ENCODE results near the gene CPA5. TPM values are rescaled to one million over a fixed set of nuclear protein-coding genes. Genes with fewer than 3 reads are reported as not detected.

CPA5 gene, protein sequence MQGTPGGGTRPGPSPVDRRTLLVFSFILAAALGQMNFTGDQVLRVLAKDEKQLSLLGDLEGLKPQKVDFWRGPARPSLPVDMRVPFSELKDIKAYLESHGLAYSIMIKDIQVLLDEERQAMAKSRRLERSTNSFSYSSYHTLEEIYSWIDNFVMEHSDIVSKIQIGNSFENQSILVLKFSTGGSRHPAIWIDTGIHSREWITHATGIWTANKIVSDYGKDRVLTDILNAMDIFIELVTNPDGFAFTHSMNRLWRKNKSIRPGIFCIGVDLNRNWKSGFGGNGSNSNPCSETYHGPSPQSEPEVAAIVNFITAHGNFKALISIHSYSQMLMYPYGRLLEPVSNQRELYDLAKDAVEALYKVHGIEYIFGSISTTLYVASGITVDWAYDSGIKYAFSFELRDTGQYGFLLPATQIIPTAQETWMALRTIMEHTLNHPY
- 0.25 TPM for polyA plus RNA-seq (2013)

DNA sequence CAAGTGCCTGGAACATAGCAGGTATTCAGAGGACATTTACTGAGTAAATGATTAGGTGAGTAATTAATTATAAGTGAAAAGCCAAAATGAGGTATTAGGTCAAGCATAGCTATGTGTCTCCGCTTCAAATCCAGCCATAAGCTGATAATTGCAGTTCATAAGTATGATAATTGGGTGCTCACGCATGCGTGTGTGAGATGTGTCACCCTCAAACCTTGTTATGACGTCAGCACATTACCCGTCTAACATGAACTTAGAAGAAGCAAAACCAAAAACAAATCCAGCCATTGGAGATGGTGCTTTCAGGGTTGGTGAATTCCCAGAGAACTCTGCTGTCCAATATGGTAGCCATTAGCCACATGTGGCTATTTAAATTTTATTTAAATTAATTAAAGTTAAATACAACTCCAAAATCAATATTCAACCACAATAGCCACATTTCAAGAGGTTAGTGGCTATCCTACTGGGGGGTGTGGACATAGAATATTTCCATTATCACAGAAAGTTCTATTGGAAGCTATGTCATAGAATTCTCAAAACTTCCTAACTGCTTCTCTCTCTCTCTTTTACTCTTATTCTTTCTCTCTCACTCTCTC is at the start of gene CPA5:
Gene CPA5, plus strand, starts transcription at position 546 of the 596 bp plus-strand sequence. CDS start 1,670 bp downstream, outside the sequence.
- Histone ChIP-seq H3K36me3 (ENCODE audit: control insufficient read depth in 4 of 4, insufficient read depth in 4 of 4, low read length in 3 of 4) (no peaks in the 10 kb centered on the region), H3K4me1 (ENCODE audit: control extremely low read depth in 1 of 4, control insufficient read depth in 4 of 4, insufficient read depth in 4 of 4, low read length in 3 of 4) (no peaks in the 10 kb centered on the region), H3K4me3 (ENCODE audit: control insufficient read depth in 1 of 7, extremely low read depth in 1 of 7, insufficient read depth in 4 of 7, low read depth in 2 of 7, low read length in 6 of 7) (no peak within 1 kb of the TSS), H3K27me3 (replicated peaks in 2 of 5; ENCODE audit: control insufficient read depth in 4 of 5, insufficient read depth in 5 of 5, low read length in 4 of 5) (no peaks in the 10 kb centered on the region), H3K9me3 (ENCODE audit: control extremely low read depth in 1 of 5, control insufficient read depth in 4 of 5, insufficient read depth in 2 of 5, low read depth in 1 of 5, low read length in 4 of 5) (peaks cover 0 to 2% (median 0%) of the 10 kb centered on the region in 5 experiments), H3K27ac (ENCODE audit: insufficient read depth in 1 of 2, low read depth in 1 of 2, low read length in 2 of 2, poor library complexity in 1 of 2, severe bottlenecking in 2 of 2) (no peak within 1 kb of the TSS)
- WGBS (ENCODE audit: insufficient coverage): 100% methylated on average over 3 of the region's 5 CpGs
- POLR2A ChIA-PET: no interaction called here
- CTCF ChIA-PET: no interaction called here
- no peak for DNase-seq

GRCh38 chr7:130296221-130296951 is 48.2 kb upstream of the CPA5 start:
- H3K9me3 ChIP-seq (ENCODE audit: control extremely low read depth in 1 of 5, control insufficient read depth in 4 of 5, insufficient read depth in 2 of 5, low read depth in 1 of 5, low read length in 4 of 5): no peaks in the 10 kb centered on the region
- no peak for DNase-seq
- ChIA-PET CTCF (interaction anchor here (0.6 to 1.4 kb wide), 2 partner anchors 10 to 21 kb away, joined by 3 read pairs; no protein-coding TSS in a partner anchor), POLR2A (no interaction called here)
- no peaks in the 10 kb centered on the region for H3K4me1 ChIP-seq (ENCODE audit: control extremely low read depth in 1 of 4, control insufficient read depth in 4 of 4, insufficient read depth in 4 of 4, low read length in 3 of 4)
- H3K27me3 ChIP-seq (replicated peaks in 2 of 5; ENCODE audit: control insufficient read depth in 4 of 5, insufficient read depth in 5 of 5, low read length in 4 of 5): no peaks in the 10 kb centered on the region
- no peak overlapping the region for H3K27ac ChIP-seq (ENCODE audit: insufficient read depth in 1 of 2, low read depth in 1 of 2, low read length in 2 of 2, poor library complexity in 1 of 2, severe bottlenecking in 2 of 2)
- H3K36me3 ChIP-seq (ENCODE audit: control insufficient read depth in 4 of 4, insufficient read depth in 4 of 4, low read length in 3 of 4): no peaks in the 10 kb centered on the region
- 96% methylated on average over 5 of the region's 13 CpGs for WGBS (ENCODE audit: insufficient coverage)
- H3K4me3 ChIP-seq (ENCODE audit: control insufficient read depth in 1 of 7, extremely low read depth in 1 of 7, insufficient read depth in 4 of 7, low read depth in 2 of 7, low read length in 6 of 7): no peak overlapping the region

DNA sequence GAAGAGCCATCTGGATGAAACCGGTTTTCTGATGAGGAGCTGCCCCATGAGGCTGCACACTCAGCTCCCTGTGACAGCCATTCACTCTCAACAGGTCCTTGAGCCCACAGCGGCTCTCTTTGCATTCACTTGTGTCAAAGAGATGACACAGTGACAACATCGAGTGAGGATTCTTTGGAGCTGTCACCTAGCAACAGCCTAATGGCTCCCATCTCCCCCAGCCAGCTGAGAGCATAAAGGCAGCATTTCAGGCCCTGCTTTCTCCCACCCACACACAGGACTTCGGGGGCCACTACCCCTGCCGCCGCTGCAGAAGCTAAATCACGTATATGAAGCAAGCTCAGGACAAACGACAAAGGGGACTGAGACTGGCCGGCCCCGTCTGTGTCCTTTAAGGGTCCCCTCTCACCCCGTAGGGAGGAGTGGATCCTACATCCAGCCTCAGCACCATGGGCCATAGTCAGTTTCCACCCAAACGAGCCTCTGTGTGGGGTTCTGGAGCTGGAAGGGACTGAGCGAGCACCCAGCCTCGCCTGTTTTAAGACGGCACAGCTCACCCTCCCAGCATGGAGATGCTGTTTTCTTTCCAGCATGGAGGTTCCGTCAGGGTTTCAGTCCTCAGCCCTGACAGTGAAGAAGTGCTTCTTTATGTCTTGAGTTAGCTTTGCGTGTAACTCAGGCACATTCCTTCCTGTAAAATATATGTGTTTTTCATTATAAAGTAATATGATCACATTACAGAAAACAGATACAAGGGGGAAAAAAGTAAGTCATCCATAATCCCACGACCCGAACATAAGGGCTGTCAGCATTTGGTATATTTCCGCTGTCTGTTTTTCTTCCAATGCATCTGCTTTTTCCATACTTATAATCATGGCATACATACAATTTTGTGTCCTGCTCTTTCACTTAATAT is 46.7 kb upstream of the CPA5 start:
- CTCF ChIA-PET: no interaction called here
- Histone ChIP-seq H3K27me3 (replicated peaks in 2 of 5; ENCODE audit: control insufficient read depth in 4 of 5, insufficient read depth in 5 of 5, low read length in 4 of 5) (no peaks in the 10 kb centered on the region), H3K36me3 (ENCODE audit: control insufficient read depth in 4 of 4, insufficient read depth in 4 of 4, low read length in 3 of 4) (no peaks in the 10 kb centered on the region), H3K9me3 (ENCODE audit: control extremely low read depth in 1 of 5, control insufficient read depth in 4 of 5, insufficient read depth in 2 of 5, low read depth in 1 of 5, low read length in 4 of 5) (no peaks in the 10 kb centered on the region), H3K4me1 (ENCODE audit: control extremely low read depth in 1 of 4, control insufficient read depth in 4 of 4, insufficient read depth in 4 of 4, low read length in 3 of 4) (peaks cover 0 to 4% (median 2%) of the 10 kb centered on the region in 4 experiments), H3K27ac (ENCODE audit: insufficient read depth in 1 of 2, low read depth in 1 of 2, low read length in 2 of 2, poor library complexity in 1 of 2, severe bottlenecking in 2 of 2) (no peak overlapping the region), H3K4me3 (ENCODE audit: control insufficient read depth in 1 of 7, extremely low read depth in 1 of 7, insufficient read depth in 4 of 7, low read depth in 2 of 7, low read length in 6 of 7) (no peak overlapping the region)
- POLR2A ChIA-PET: no interaction called here
- no peak for DNase-seq
- 97% methylated on average over 17 of the region's 20 CpGs for WGBS (ENCODE audit: insufficient coverage)

DNA sequence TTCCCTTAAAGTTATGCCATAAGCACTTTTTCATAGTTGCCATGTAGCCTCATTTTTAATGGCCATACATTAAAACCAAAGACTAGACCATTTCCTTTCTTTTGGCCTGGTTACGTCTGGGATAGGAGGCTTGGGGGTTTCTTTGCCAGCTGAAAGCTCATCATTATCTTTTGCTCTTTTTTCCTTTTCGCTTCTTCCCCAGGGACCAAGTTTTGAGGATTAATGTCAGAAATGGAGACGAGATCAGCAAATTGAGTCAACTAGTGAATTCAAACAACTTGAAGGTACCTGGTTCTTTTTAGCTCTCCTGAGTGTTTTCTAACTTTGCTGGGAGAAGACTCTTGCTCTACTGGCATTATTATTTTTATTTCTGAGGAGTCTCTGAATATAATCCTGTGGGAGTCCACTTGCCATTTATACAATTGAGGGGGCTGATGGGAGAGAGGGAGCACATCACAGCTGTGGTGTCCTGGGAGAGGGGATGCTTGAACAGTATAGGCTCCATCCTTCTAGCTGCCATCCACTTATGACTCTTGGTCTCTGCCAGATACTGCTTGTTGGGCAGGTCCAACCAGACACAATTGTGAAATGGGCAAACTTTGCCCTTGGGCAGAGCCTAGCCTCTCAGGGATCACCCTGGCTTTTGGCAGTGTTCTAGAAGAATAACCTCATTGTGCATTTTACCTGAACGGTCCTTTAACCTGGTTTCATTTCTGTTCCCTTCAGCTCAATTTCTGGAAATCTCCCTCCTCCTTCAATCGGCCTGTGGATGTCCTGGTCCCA is 45.9 kb upstream of the CPA5 start:
- POLR2A ChIA-PET: no interaction called here
- H3K9me3 ChIP-seq (ENCODE audit: control extremely low read depth in 1 of 5, control insufficient read depth in 4 of 5, insufficient read depth in 2 of 5, low read depth in 1 of 5, low read length in 4 of 5): no peaks in the 10 kb centered on the region
- H3K4me3 ChIP-seq (ENCODE audit: control insufficient read depth in 1 of 7, extremely low read depth in 1 of 7, insufficient read depth in 4 of 7, low read depth in 2 of 7, low read length in 6 of 7): no peak overlapping the region

GRCh38 chr7:130299866-130300265 is 44.8 kb upstream of the CPA5 start:
- Histone ChIP-seq H3K9me3 (ENCODE audit: control extremely low read depth in 1 of 5, control insufficient read depth in 4 of 5, insufficient read depth in 2 of 5, low read depth in 1 of 5, low read length in 4 of 5) (no peaks in the 10 kb centered on the region), H3K27me3 (replicated peaks in 2 of 5; ENCODE audit: control insufficient read depth in 4 of 5, insufficient read depth in 5 of 5, low read length in 4 of 5) (no peaks in the 10 kb centered on the region), H3K36me3 (ENCODE audit: control insufficient read depth in 4 of 4, insufficient read depth in 4 of 4, low read length in 3 of 4) (no peaks in the 10 kb centered on the region), H3K4me1 (ENCODE audit: control extremely low read depth in 1 of 4, control insufficient read depth in 4 of 4, insufficient read depth in 4 of 4, low read length in 3 of 4) (peaks cover 0 to 12% (median 4%) of the 10 kb centered on the region in 4 experiments), H3K27ac (ENCODE audit: insufficient read depth in 1 of 2, low read depth in 1 of 2, low read length in 2 of 2, poor library complexity in 1 of 2, severe bottlenecking in 2 of 2) (no peak overlapping the region), H3K4me3 (ENCODE audit: control insufficient read depth in 1 of 7, extremely low read depth in 1 of 7, insufficient read depth in 4 of 7, low read depth in 2 of 7, low read length in 6 of 7) (no peak overlapping the region)
- WGBS (ENCODE audit: insufficient coverage): 97% methylated on average over 6 of the region's 7 CpGs
- CTCF ChIA-PET: no interaction called here
- POLR2A ChIA-PET: no interaction called here
- no peak for DNase-seq

More for the DNA sequence above, 45.9 kb upstream of the CPA5 start:
- H3K27ac ChIP-seq (ENCODE audit: insufficient read depth in 1 of 2, low read depth in 1 of 2, low read length in 2 of 2, poor library complexity in 1 of 2, severe bottlenecking in 2 of 2): no peak overlapping the region
- no peaks in the 10 kb centered on the region for H3K27me3 ChIP-seq (replicated peaks in 2 of 5; ENCODE audit: control insufficient read depth in 4 of 5, insufficient read depth in 5 of 5, low read length in 4 of 5)
- no peaks in the 10 kb centered on the region for H3K36me3 ChIP-seq (ENCODE audit: control insufficient read depth in 4 of 4, insufficient read depth in 4 of 4, low read length in 3 of 4)
- DNase-seq: no peak
- peaks cover 0 to 12% (median 4%) of the 10 kb centered on the region in 4 experiments for H3K4me1 ChIP-seq (ENCODE audit: control extremely low read depth in 1 of 4, control insufficient read depth in 4 of 4, insufficient read depth in 4 of 4, low read length in 3 of 4)
- CTCF ChIA-PET: no interaction called here
- 98% methylated on average over 4 of the region's 5 CpGs for WGBS (ENCODE audit: insufficient coverage)

DNA sequence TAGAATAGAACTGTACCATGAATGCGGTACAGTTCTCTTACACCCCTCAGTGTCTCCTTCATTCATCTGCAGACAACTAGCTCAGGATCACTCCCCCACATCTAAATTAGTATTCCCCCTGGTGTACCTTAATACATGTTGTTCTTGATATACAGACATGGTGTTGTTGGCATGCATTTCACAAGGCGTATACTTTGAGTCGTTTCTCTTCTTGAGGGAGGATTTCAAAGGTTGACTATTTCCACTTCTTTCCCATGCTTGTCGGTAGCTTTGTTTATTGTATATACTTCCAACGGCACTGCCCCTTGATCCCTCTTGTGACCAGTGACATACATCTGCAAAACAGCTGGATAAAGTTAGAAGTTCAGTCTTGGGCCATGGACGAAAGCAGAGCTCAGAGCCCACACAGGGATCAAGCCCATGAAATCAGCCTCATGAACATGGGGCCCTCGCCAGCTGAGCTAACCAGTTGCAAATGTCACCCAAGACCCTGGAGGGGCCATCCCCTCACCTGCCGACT is 43.1 kb upstream of the CPA5 start:
- CTCF ChIA-PET: interaction anchor here (1.3 kb wide), 1 partner anchor 9 kb away, joined by 4 read pairs; the partner anchor contains the start of gene CPA4
- Histone ChIP-seq H3K27ac (ENCODE audit: insufficient read depth in 1 of 2, low read depth in 1 of 2, low read length in 2 of 2, poor library complexity in 1 of 2, severe bottlenecking in 2 of 2) (no peak overlapping the region), H3K4me1 (ENCODE audit: control extremely low read depth in 1 of 4, control insufficient read depth in 4 of 4, insufficient read depth in 4 of 4, low read length in 3 of 4) (peaks cover 0 to 12% (median 4%) of the 10 kb centered on the region in 4 experiments), H3K27me3 (replicated peaks in 2 of 5; ENCODE audit: control insufficient read depth in 4 of 5, insufficient read depth in 5 of 5, low read length in 4 of 5) (no peaks in the 10 kb centered on the region), H3K4me3 (ENCODE audit: control insufficient read depth in 1 of 7, extremely low read depth in 1 of 7, insufficient read depth in 4 of 7, low read depth in 2 of 7, low read length in 6 of 7) (no peak overlapping the region), H3K9me3 (ENCODE audit: control extremely low read depth in 1 of 5, control insufficient read depth in 4 of 5, insufficient read depth in 2 of 5, low read depth in 1 of 5, low read length in 4 of 5) (no peaks in the 10 kb centered on the region), H3K36me3 (ENCODE audit: control insufficient read depth in 4 of 4, insufficient read depth in 4 of 4, low read length in 3 of 4) (no peaks in the 10 kb centered on the region)
- DNase-seq: no peak
- POLR2A ChIA-PET: no interaction called here
- WGBS (ENCODE audit: insufficient coverage): 98% methylated on average over 4 of the region's 8 CpGs
